GM19468 (cell line): Measurements from ENCODE around the gene SLC32A1.

Experiments used
- ATAC-seq: cut with Tn5 transposase; IDR thresholded peaks from one replicate; pipeline ENCODE4 v1.9.1; 2021; ENCODE audit warnings: mild to moderate bottlenecking, moderate library complexity, moderate number of reproducible peaks; ENCODE audit not compliant: unreplicated experiment; ENCODE audit errors: extremely low read depth

The SLC32A1 gene, protein sequence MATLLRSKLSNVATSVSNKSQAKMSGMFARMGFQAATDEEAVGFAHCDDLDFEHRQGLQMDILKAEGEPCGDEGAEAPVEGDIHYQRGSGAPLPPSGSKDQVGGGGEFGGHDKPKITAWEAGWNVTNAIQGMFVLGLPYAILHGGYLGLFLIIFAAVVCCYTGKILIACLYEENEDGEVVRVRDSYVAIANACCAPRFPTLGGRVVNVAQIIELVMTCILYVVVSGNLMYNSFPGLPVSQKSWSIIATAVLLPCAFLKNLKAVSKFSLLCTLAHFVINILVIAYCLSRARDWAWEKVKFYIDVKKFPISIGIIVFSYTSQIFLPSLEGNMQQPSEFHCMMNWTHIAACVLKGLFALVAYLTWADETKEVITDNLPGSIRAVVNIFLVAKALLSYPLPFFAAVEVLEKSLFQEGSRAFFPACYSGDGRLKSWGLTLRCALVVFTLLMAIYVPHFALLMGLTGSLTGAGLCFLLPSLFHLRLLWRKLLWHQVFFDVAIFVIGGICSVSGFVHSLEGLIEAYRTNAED

DNA sequence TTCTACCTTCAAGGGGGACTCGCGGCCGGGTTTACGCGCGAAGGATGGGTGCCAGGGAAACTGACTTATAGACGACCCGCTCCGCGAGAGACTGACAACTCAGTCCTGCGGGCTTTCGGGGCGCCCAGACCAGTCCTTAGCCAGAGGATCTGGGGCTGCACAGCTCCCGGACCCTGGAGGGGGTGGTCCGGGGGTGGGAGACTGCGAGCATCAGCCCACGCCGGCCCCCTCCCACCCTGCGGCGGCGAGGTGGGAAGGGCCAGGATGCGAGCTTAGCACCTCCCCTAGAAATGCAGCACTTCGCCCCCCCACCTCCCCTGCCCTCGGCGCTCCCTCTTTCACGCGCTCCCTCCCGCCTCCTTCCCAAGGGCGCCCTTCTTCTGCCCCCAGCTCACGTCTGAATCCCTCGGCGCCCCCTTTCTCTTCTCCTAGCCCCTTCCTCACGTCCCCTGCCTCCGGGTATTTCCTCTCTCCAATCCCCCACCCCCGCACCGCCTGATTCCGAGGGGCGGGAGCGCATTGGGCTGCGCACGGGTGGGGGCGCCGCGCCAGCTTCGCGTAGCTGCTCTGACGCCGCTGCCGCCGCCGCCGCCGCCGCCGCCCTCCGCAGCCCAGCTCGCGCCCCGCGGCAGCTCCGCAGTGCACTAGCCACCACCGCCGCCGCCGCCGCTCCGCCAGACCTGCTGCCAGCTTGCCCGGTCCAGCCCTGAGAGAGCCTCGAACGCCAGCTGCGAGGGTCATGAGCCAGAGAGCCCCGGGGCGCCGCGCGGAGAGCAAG lies at the start of gene SLC32A1:
Gene SLC32A1, plus strand, starts transcription at position 639 of the 778 bp plus-strand sequence. CDS start 239 bp downstream, outside the sequence.
- ATAC-seq: no peak

DNA sequence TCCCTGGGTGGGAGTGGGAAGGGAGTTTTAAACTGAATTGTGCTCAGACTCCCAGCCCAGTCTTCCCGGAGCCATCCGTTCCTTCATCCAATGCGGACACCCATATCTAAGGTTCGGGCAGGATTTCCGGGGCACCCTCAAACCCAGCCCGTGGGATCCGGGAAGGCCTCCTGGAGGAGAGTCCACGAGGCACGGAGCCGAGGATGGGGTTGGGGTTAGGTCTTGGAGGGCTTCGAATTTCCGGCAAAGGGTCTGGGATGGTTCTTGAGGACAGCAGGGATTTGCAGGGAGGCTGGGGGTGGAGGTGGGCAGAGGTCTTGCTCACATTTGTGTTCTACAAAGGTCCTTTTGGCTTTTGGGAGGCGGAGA lies 49.5 kb upstream of the SLC32A1 start:
- no peak for ATAC-seq

DNA sequence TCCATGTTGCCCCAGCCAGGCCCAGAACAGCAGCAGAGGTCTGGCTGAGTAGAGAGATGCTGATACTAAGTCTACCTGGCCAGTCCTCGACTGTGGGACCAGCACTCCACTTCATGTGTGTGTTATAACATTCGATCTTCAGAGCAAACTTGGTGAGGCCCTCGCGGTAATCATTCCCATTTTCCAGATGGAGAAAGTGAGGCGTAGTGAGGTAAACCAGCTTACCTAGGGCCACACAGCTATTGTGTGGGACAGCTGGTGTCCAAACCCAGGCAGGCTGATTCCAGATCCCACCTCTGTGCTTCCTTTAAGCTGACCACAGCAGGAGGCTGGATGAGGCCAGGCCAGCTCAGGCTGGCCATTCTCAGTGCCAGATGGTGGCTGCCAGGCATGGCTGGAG lies 47.7 kb upstream of the SLC32A1 start:
- ATAC-seq: no peak

DNA sequence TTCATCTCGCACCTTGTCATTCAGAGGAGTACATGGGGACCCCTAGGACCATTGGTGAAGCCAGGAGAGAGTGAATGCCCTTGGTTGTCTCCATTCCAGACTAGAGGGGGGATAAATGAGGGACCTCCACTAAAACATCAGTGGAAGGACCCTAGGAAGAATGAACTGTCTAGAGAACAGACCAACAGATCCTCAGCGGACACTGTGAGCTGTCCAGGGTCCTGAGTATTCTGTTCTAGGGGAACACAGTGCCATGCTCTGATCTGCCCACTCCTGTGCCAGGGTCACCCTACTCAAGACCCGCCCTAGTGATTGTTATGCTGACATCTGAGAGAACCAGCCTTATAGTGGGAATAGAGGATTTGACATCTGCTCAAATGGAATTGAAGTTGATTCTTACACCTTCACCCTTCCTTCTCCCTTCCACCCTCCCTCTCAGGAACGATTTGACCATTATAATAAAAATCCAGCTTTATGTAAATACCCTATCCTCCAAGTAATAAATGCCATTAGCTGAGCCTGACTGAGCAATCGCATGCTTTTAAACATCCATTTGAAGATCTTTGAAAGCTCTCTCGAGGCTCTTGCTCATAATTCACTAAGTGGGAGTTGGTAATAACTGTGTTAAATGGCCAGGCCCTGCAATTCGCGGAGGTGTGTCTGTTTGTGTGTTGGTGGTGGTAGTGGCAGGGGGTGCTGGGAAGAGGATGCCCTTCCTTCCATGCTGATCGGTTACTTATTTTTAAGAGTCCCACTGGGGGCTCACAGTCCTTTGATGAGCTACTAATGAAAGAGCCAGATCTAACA lies 43.6 kb upstream of the SLC32A1 start:
- ATAC-seq: no peak

DNA sequence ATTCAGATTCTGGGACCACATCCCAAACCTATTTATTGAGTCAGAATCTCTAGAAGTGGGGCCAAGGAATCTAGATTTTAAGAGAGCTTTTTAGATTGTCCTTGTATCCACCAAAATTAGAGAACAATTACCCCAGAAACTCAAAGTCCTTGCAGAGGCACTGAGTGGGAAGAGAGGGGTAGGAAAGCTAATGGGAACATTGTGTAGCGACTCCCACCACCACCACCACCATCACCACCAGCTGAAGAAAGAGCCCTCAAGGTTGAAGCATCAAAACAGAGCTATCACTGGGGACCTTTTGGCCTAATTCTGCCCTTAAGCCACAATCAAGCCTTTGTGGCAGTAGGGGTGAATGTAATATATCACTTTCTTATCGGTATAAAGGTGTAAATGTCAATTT lies 39.0 kb upstream of the SLC32A1 start:
- ATAC-seq: no peak

DNA sequence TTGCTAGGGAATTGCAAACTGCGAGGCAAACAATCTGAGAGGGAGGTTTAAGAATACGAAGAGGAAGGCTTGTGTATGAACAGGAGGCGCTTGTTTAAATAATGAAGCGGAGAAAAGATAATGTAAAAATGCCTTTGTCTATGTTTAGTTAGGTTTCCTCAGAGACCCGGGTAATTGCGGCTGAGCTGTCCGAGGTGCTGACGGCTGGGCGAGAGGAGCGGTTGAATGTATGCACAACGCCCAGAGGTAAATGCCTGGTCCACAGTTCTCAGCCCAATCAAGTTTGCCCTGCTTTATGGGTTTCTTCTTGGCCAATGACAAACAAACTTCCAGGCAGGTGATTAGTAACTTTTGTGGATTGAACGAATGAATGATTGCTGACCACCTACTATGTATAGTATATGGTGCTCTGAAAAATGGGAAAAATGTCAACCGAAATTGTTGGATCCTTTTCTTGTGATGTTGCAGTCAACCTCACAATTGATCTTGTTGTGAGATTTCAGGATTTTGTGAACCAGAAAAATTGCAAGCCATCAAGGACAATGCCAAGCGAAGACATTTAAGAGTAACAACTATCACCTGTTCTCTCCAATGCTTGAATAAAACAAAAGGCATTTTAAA lies 38.3 kb upstream of the SLC32A1 start:
- ATAC-seq: no peak

DNA sequence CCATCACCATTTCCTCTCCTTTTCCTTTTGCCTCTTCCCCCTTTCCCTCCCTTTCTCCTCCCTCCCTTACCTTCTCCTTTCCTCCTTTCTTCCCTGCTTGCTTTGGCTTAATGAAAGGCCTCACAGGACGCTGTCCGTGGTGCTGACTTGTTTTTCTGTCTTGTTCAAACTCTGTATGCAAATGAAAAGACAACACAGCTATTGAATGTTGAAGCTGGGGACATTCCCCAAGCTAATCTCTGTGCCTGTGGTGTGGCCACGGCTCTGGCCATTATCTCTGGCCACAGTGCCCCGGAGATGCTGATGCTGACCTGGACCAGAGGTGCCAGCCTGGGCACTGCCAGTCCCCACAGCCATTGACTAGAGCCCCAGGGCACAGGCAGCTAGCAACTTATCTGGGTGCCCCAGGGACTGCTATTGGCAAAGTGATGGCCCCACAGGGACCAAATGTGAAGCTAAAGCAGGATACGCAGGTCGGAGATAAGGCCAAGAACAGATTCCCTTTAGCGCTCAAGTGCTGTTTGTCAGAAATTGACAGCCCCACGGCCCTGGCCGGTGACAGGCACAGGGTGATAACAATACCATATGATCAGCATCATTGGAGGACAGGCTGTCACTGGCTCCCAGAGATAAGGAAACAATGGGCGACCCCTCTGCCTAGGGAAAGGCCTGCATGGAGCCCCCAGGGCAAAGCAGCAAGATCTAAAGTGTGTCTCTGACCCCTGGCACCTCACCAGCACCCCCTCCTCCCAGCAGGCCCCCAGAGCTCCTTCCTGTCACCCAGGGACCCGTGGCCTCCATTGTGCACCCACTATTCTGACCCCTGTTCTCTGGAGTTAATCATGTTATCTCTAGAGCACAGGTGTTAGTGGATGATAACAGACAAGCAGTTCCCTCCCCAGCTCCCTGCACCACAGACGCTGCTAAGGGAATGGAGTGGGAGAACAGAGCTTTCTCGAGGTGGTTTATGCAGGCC lies 31.6 kb upstream of the SLC32A1 start:
- ATAC-seq: no peak

DNA sequence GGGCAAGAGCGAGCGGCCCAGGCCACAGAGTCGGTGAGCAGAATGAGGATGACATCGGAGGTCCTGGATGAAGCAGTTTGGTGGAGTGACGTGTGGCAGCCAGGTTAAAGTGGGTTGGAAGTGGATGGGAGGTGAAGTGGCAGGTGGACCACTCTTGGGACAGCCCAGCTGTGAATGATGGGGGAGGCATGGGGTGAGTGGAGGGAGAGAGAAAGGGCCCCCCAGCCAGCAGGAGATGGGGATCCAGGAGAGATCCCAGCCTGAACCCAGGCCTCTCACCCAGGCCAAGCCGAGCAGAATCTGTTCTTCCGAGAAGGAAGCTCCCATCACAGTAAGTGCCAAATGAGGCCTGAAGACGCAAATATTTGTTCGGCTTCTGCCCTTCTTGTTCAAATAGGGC lies 27.0 kb upstream of the SLC32A1 start:
- ATAC-seq: no peak

DNA sequence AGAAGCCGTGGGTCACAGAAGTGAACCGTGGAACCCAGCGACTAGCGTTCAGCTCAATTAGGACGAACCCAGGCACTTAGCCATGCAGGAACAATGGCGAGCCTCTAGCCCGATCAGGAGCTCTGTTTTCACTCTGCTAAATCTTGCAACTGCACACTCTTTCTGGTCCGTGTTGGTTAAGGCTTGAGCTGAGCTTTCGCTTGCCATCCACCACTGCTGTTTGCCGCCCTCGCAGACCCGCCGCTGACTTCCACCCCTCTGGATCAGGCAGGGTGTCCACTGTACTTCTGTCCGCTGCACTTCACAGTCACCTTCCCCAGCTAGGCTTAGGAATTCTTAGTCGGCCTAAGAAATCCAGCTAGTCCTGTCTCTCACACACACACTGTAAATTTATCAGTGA lies 25.7 kb upstream of the SLC32A1 start:
- no peak for ATAC-seq

DNA sequence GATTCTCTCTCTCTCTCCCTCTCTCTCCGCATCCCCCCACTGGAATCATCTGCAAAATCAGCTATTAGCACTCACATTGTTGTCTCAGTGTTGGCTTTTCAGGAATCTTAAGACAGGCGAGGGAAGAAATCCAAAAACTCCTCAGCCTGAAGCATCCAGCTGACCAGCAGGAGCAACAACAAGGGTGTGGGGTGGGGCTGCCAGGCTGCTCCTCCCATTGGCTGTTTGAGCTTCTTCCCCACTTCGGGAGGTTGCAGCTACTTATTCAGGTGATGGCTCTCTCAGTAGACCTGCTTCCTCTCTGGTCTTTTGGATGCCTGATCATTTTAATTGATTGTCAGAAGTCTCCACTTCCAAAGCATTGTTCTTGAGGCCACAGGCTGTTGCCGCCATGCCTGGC lies 24.1 kb upstream of the SLC32A1 start:
- no peak for ATAC-seq

DNA sequence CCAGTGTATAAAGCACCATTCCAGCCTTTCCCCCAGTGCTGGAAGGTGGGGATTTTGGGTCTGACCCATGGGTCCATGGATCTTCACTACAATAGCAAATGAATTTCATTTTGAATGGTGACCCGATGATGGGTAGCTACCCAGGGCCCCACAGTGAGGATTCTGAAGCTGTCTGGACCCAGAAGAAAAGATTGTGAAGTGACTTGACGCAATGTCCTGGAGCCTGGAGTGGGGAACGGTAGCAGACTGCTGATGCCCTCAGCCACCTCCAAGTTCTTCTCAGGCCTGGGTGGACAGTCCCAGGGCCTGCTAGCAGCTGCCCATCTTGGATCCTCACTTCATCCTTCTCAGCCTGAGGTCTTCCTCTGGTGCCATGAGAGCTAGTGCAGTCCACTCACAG lies 23.4 kb upstream of the SLC32A1 start:
- ATAC-seq: no peak

DNA sequence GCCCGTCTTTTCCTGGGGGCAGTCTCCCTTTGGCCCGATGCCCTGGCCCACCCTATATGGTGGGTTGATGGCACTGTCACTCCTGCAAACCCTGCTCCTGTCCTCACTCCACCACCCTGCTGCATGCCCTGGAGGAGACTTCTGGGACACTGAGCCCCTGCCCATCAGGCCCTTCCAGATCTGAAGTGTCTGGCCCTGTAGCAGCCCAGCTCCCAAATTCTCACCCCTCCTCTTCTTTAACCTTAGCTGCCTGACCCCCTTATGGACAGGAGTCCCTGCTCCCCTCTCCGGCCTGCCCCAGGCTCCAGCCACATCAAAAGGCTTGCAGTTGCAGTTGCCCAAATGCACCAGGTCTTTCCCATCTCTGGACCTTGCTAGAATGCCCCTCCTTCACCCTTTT lies 20.8 kb upstream of the SLC32A1 start:
- no peak for ATAC-seq

DNA sequence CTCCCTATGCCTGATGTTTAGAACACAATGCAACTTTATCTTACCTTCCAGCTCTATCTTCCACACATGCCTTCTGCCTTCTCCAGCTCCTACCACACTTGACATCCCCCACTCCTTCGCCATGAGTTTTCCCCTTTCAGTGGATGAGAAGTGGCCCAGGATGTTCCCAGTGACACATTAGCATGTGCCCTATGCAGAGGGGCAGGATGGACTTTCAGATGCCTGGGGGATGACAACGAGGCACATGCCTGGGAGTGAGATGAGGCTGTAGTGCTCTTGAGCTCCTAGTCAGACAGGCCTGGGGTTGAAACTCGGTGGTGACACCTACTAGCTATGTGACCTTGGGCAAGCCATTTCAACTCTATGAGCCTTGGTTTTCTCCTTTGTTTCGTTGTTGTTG lies 20.1 kb upstream of the SLC32A1 start:
- no peak for ATAC-seq

DNA sequence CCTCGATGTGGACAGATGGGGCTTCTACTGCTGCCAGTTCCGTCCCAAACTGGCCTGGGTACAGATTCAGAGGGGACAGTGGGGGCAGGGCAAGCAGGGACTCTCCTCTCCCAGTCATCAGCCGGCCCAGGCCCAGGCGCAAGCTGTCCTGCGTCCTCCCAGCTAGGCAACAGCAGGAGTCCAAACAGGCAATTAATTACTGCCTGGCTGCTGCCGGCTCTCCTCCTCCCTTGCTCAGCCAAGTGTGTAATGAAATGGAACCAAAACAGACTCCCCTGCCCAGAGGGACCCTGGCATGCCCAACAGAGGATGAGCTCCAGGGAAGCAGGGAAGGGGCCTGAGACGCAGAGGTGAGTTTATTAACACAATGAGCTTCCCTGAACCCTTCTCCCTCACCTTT lies 17.8 kb upstream of the SLC32A1 start:
- ATAC-seq: no peak

DNA sequence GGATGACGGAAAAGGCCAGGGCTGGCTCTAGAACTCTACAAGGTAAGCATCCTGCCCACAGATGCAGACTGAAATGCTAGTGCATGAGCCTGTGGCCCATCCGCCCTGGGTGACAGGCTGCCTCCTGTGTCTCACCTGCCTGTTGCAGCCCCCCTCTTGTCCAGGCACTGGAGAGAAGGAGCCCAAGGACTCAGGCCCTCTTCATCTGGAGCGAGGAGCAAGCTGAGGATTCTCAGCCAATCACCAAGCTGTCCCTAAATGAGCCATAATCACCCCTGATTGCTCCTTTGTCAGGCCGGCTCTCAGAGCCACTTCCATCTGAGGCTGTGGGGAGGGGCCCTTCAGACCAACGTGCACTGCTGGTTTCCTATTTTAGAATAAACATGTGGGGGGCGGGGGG lies 10.0 kb upstream of the SLC32A1 start:
- ATAC-seq: no peak

DNA sequence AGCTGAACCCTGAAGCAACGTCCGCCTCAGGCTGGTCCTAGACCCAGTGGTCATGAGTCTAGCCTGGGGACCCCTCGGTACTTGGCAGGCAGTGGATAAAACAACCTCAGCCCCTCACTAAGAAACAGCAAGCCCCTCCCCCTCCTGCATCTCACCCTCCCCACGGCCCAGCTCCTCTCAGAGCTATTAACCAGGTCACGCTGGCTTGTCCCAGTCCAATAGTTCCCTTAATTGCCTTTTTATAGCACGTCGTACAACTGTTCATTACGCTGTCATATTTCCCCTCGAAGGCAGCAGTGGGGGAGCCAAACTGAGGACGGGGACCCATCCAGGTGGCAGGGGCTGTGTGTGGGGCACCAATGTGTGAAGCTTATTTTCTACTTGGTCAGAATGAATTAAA lies 8.6 kb upstream of the SLC32A1 start:
- ATAC-seq: no peak

DNA sequence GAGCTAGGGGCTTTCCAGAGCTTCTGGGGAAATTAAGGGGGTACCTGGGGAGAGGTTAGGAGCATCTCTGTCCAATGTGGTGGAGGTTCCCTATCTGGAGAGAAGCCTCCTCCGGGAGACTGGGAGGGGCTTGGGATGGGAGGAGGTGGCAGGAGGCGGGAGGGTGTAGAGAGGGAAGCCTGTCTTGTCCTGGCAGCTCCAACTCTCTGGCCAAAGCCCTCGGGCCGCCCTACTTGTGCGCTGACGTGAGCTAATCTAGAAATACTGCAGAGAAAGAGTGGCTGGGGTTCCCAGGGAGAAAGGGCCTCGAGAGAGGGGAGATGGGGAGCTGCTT lies 1.6 kb upstream of the SLC32A1 start:
- no peak for ATAC-seq

DNA sequence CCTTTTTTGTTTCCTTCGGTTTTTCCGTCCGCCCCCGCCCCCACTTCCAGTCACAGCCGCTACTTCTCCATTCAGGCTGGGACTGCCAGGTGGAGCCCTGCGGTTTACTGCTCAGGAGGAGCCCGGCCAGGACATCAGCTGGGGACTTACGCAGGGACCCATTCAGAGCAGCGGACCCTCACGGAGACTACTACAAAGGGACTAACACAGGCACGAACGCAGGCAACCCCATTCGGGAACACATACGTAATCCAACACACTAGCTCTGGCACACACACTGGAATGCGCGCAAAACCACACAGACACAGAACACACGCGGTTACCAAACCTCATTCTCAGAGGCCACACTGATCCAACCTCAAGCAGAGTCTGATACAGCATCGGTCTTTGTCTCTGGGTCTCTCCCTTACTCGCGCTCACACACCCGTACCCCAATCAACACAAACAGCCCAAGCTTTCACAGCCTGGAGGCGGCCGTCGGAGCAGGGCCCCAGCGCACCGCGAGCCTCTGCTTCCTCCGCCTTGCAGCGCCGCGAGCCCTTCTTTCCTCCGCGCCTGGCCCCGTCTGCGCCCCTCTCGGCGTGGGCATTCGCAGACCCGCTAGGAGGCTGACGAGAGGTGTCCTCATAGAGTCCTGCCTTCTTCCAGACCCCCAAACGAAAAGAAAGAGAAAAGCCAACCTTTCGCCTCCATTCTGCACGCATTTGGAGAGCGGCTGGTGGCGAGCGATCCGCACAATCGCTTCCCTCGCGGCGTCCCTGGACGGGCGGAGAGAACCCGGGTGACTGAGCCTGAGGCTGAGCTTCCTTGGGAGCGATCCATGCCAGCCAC lies 1.1 kb upstream of the SLC32A1 start:
- ATAC-seq: no peak
